IMR-90 (cell line): ENCODE results near the gene CTIF. TPM values are rescaled to one million over a fixed set of nuclear protein-coding genes. Genes with fewer than 3 reads are reported as not detected.

Source experiments
- ATAC-seq: fragments of 200-7000 bp; cut with Tn5 transposase; 2 replicates; pipeline ENCODE4 v1.9.1; 2020; ENCODE audit warnings: low read depth, mild to moderate bottlenecking, moderate library complexity
- BruUV-seq: library from RNA; stranded (reverse); fragments of 400-500 nt; replicated peaks from 2 replicates; lab custom pipeline; 2021; lab: Mats Ljungman, UMichigan
- CTCF ChIA-PET: fragments of 300-600 bp; formaldehyde crosslinking; extraction: SDS; loops from one replicate; lab custom pipeline; 2021; ENCODE audit warnings: antibody characterized with exemption; lab: Yijun Ruan, JAX
- POLR2A ChIA-PET: fragments of 300-600 bp; sonication (Branson Sonifier 250); formaldehyde crosslinking; loops from one replicate; lab custom pipeline; 2022; ENCODE audit warnings: antibody characterized with exemption; ENCODE audit not compliant: unreplicated experiment; lab: Charles Lee
- DNase-seq: peaks from one replicate; pipeline ENCODE4 v3.0.0; 2013
- H2AFZ ChIP-seq: replicated peaks from 2 replicates; pipeline ENCODE3; 2013; ENCODE audit warnings: low read length, mild to moderate bottlenecking; ENCODE audit not compliant: poor library complexity
- H2AK5ac ChIP-seq: 2 replicates; pipeline ENCODE4 v1.6.1; 2013; ENCODE audit warnings: low read depth, low read length, inconsistent platforms
- H2AK9ac ChIP-seq: replicated peaks from 2 replicates; pipeline ENCODE3; 2013; ENCODE audit warnings: mild to moderate bottlenecking, low read depth, low read length, moderate library complexity; ENCODE audit not compliant: poor library complexity
- H2BK120ac ChIP-seq: 2 replicates; pipeline ENCODE4 v1.6.1; 2013; ENCODE audit warnings: low read depth, low read length, inconsistent platforms
- H2BK15ac ChIP-seq: 3 replicates; pipeline ENCODE4 v1.6.1; 2013; ENCODE audit warnings: low read depth, low read length, inconsistent platforms
- H2BK20ac ChIP-seq: 2 replicates; pipeline ENCODE4 v1.6.1; 2013; ENCODE audit warnings: low read depth, mild to moderate bottlenecking, inconsistent platforms, low read length, moderate library complexity
- H2BK5ac ChIP-seq: 2 replicates; pipeline ENCODE4 v1.6.1; 2013; ENCODE audit warnings: mild to moderate bottlenecking, low read depth, low read length, inconsistent platforms; ENCODE audit not compliant: poor library complexity, severe bottlenecking
- H3K14ac ChIP-seq: replicated peaks from 2 replicates; pipeline ENCODE4 v1.6.1; 2013; ENCODE audit warnings: low read depth, low read length, inconsistent platforms
- H3K18ac ChIP-seq: 2 replicates; pipeline ENCODE4 v1.6.1; 2013; ENCODE audit warnings: low read depth, low read length, control low read depth
- H3K23ac ChIP-seq: 2 replicates; pipeline ENCODE4 v1.6.1; 2013; ENCODE audit warnings: low read depth, low read length, inconsistent platforms
- H3K27ac ChIP-seq: 2 replicates; pipeline ENCODE4 v1.5.1; 2013; ENCODE audit warnings: mild to moderate bottlenecking, control low read depth, low read length; ENCODE audit not compliant: insufficient read depth
- H3K27me3 ChIP-seq: 2 replicates; pipeline ENCODE4 v1.6.1; 2013; ENCODE audit warnings: low read length; ENCODE audit not compliant: control insufficient read depth, insufficient read depth
- H3K36me3 ChIP-seq: 2 replicates; pipeline ENCODE4 v1.6.1; 2013; ENCODE audit warnings: low read length, mixed read lengths; ENCODE audit not compliant: control insufficient read depth, insufficient read depth
- H3K4ac ChIP-seq: 2 replicates; pipeline ENCODE4 v1.6.1; 2013; ENCODE audit warnings: low read depth, low read length, inconsistent platforms
- H3K4me1 ChIP-seq: 2 replicates; pipeline ENCODE4 v1.6.1; 2013; ENCODE audit warnings: low read length, mixed read lengths; ENCODE audit not compliant: control insufficient read depth, insufficient read depth
- H3K4me2 ChIP-seq: 2 replicates; pipeline ENCODE4 v1.6.1; 2013; ENCODE audit warnings: low read depth, mild to moderate bottlenecking, control low read depth, low read length, moderate library complexity
- H3K4me3 ChIP-seq: 2 replicates; pipeline ENCODE4 v1.5.1; 2013; ENCODE audit warnings: low read depth, mild to moderate bottlenecking, control low read depth, low read length, moderate library complexity; ENCODE audit not compliant: insufficient read depth
- H3K56ac ChIP-seq: 2 replicates; pipeline ENCODE4 v1.6.1; 2013; ENCODE audit warnings: low read length, inconsistent platforms; ENCODE audit not compliant: insufficient read depth; ENCODE audit errors: extremely low read depth
- H3K79me1 ChIP-seq, 2 experiments: 2 replicates each; pipeline ENCODE4 v1.6.1; 2013; ENCODE audit warnings: low read length in 2 of 2, inconsistent platforms in 1 of 2, low read depth in 1 of 2
- H3K9ac ChIP-seq: 2 replicates; pipeline ENCODE4 v1.6.1; 2013; ENCODE audit warnings: low read depth, low read length, control low read depth
- H3K9me1 ChIP-seq: 2 replicates; pipeline ENCODE4 v1.6.1; 2013; ENCODE audit warnings: low read length, inconsistent platforms; ENCODE audit not compliant: insufficient read depth
- H3K9me3 ChIP-seq: 2 replicates; pipeline ENCODE4 v1.6.1; 2013; ENCODE audit warnings: low read length; ENCODE audit not compliant: control insufficient read depth, insufficient read depth
- H4K20me1 ChIP-seq: 2 replicates; pipeline ENCODE4 v1.6.1; 2013; ENCODE audit warnings: low read length, inconsistent platforms; ENCODE audit not compliant: insufficient read depth
- H4K5ac ChIP-seq: 2 replicates; pipeline ENCODE4 v1.6.1; 2013; ENCODE audit warnings: mild to moderate bottlenecking, low read depth, low read length, control low read depth
- H4K8ac ChIP-seq, 2 experiments: 2 replicates each; pipeline ENCODE4 v1.6.1; 2013; ENCODE audit warnings: low read depth in 2 of 2, low read length in 2 of 2, control low read depth in 1 of 2, inconsistent platforms in 1 of 2
- H4K91ac ChIP-seq: 2 replicates; pipeline ENCODE4 v1.6.1; 2013; ENCODE audit warnings: low read depth, low read length, inconsistent platforms; ENCODE audit not compliant: insufficient read depth
- BHLHE40 ChIP-seq: fragments of 150-350 bp; IDR thresholded peaks from 2 replicates; pipeline ENCODE4 v1.6.1; 2016; ENCODE audit warnings: mild to moderate bottlenecking, low read depth, low read length
- CHD1 ChIP-seq: IDR thresholded peaks from 2 replicates; pipeline ENCODE4 v1.6.1; 2012; ENCODE audit warnings: low read depth, low read length, improper control_type of control experiment
- CTCF ChIP-seq: conservative IDR thresholded peaks from 2 replicates; pipeline ENCODE4 v1.5.1; 2012; ENCODE audit warnings: mild to moderate bottlenecking, low read depth, low read length, improper control_type of control experiment
- FOS ChIP-seq: fragments of 150-350 bp; IDR thresholded peaks from 2 replicates; pipeline ENCODE4 v1.6.1; 2016; ENCODE audit warnings: low read depth, low read length
- MAFK ChIP-seq: IDR thresholded peaks from 2 replicates; pipeline ENCODE4 v1.6.1; 2012; ENCODE audit warnings: low read depth, low read length, improper control_type of control experiment
- MAZ ChIP-seq: IDR thresholded peaks from 2 replicates; pipeline ENCODE4 v1.6.1; 2012; ENCODE audit warnings: low read depth, mild to moderate bottlenecking, low read length, improper control_type of control experiment, moderate library complexity, borderline replicate concordance
- NFE2L2 ChIP-seq: fragments of 150-350 bp; IDR thresholded peaks from 2 replicates; pipeline ENCODE4 v1.6.1; 2016; ENCODE audit warnings: low read depth, mild to moderate bottlenecking, low read length
- POLR2A ChIP-seq: IDR thresholded peaks from 2 replicates; pipeline ENCODE4 v1.6.1; 2012; ENCODE audit warnings: mild to moderate bottlenecking, low read depth, low read length
- RAD21 ChIP-seq: IDR thresholded peaks from 2 replicates; pipeline ENCODE4 v1.6.1; 2012; ENCODE audit warnings: low read length, improper control_type of control experiment
- RFX5 ChIP-seq: IDR thresholded peaks from 2 replicates; pipeline ENCODE4 v1.8.0; 2012; ENCODE audit warnings: low read depth, mild to moderate bottlenecking, low read length, moderate library complexity
- SMC3 ChIP-seq: fragments of 150-350 bp; IDR thresholded peaks from 2 replicates; pipeline ENCODE4 v1.6.1; 2016; ENCODE audit warnings: low read depth, mild to moderate bottlenecking, antibody characterized with exemption, low read length, moderate library complexity
- USF2 ChIP-seq: fragments of 150-350 bp; IDR thresholded peaks from 2 replicates; pipeline ENCODE4 v1.6.1; 2017; ENCODE audit warnings: mild to moderate bottlenecking, antibody characterized with exemption, low read length, low read depth
- WGBS, 2 experiments: methylation state at CpG; one replicate each; pipeline versions ENCODE4 v1.1.5 to v1.1.7; 2013; ENCODE audit warnings: missing lambda C conversion rate in 2 of 2; ENCODE audit not compliant: insufficient read length in 1 of 2; ENCODE audit errors: extremely low coverage in 2 of 2; 5-methylcytosine and 5-hydroxymethylcytosine counted together
- dilution Hi-C: fragments of 300-500 bp; cut with HindIII; formaldehyde crosslinking; loops from one replicate; pipeline ENCODE4 v1.14.3; 2018; ENCODE audit warnings: low sequenced_read_pairs; ENCODE audit not compliant: unreplicated experiment
- in situ Hi-C: fragments of 300-500 bp; cut with MboI; formaldehyde crosslinking; loops from 3 replicates; pipeline ENCODE4 v1.14.3; 2019; ENCODE audit warnings: low sequenced_read_pairs, inconsistent platforms, mixed read lengths
- intact Hi-C: fragments of 100-400 bp; cut with micrococcal nuclease; formaldehyde crosslinking; loops from 2 replicates; pipeline ENCODE4 v1.10.0; 2022
- polyA plus RNA-seq, 3 experiments: library from polyadenylated mRNA; depleted of rRNA; stranded (reverse); fragments of >200 nt; gene quantifications; 2 replicates each; pipeline ENCODE4 v1.2.3, GENCODE V29; 2012; ENCODE audit warnings: low replicate concordance in 1 of 3
- total RNA-seq: library from RNA; depleted of rRNA; stranded (reverse); fragments of >200 nt; gene quantifications from 2 replicates; pipeline ENCODE4 v1.2.3, GENCODE V29; 2012
- TF ChIP-seq, protein P1 (sequence below): fragments of 150-350 bp; IDR thresholded peaks from 2 replicates; pipeline ENCODE4 v1.6.1; 2016; ENCODE audit warnings: low read depth, mild to moderate bottlenecking, low read length, moderate library complexity, borderline replicate concordance

CTIF gene
- total and polyA plus RNA-seq, 2 of the 4 experiments (the other 2 are of a cell fraction), result 25.1 to 57.0 TPM

DNA sequence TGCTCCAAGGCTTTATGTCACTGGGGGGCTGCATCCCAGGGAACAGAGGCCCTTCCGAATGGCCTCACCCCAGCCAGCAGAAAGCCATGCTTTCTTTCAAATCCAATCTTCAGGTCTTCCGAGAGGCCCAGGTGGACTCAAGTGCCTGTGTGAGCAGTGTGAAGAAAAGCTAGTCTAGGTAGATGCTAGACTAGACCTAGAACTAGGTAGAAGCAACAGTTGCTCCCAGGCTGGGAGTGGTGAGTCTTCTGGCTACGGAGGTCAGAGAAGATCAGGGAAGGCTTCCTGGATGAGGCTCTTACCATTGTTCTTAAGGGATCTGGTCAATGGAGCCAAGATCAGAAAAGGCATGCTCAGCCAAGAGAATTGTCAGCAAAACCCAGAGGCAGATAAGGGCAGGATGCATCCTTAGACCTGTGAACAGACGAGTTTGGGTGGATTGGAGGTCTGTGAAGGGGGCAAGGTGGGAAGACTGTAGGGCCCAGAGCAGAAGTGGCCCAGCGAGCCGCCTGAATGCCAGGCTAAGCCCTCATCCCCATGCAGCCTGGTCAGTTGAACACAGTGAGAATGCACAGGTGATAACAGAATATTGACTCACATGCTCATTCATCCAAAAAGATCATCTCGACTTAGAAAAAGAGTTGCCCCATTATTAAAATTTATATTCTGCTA lies 301.1 kb downstream of the CTIF start (continued):
- TF ChIP-seq SMC3, result no peak

DNA sequence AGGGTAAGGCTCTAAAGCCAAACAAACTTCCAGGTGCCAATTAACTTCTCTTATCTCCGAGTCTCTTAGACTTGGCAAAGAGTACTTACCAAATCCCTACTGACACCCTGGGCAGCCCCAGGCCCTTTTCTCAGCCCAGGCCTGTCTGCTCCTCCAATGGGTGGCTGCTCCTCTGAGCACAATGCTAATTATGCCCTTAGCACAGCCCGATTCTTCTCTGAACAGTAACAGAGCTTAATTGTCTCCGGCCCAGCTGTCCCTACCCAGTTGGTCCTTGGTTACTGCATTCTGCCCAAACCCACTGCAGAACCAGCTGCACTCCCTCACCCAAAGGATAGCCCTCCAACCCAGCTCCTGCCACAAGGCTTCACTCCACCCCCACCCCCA lies 301.7 kb downstream of the CTIF start:
- dilution Hi-C loops, result no loop called here
- H2AK9ac ChIP-seq, result no peak overlapping the region
- no peak overlapping the region for H2BK120ac ChIP-seq
- no peak overlapping the region for H2BK15ac ChIP-seq
- H4K5ac ChIP-seq, result no peak overlapping the region
- H2BK5ac ChIP-seq, result no peak overlapping the region
- no peak overlapping the region for H3K4me2 ChIP-seq
- intact Hi-C loops, result no loop called here
- ChIA-PET CTCF (no interaction called here), POLR2A (interaction anchor here (0.6 kb wide), 1 partner anchor 13 kb away, joined by 3 read pairs; no protein-coding TSS in a partner anchor)
- H3K27me3 ChIP-seq, result no peaks in the 10 kb centered on the region
- peak overlapping the region; percentile 24 for H3K4ac ChIP-seq
- H3K9me1 ChIP-seq, result peaks cover 20% of the 10 kb centered on the region
- no peak overlapping the region for H2AFZ ChIP-seq
- no peak overlapping the region for H4K91ac ChIP-seq
- ATAC-seq, result no peak
- no peaks in the 10 kb centered on the region; the same call in 1 of the 2 replicates for H4K20me1 ChIP-seq
- 100% methylated on average over 2 of the region's 3 CpGs; no CpG with 5 or more reads in 1 of the 2 experiments for WGBS, 2 experiments
- no peak overlapping the region for H2AK5ac ChIP-seq
- TF ChIP-seq CTCF (no peak), POLR2A (no peak), CHD1 (no peak), FOS (no peak), MAZ (no peak), USF2 (no peak), NFE2L2 (no peak), BHLHE40 (no peak), MAFK (no peak), RFX5 (no peak), RAD21 (no peak)
- TF ChIP-seq, protein P1, sequence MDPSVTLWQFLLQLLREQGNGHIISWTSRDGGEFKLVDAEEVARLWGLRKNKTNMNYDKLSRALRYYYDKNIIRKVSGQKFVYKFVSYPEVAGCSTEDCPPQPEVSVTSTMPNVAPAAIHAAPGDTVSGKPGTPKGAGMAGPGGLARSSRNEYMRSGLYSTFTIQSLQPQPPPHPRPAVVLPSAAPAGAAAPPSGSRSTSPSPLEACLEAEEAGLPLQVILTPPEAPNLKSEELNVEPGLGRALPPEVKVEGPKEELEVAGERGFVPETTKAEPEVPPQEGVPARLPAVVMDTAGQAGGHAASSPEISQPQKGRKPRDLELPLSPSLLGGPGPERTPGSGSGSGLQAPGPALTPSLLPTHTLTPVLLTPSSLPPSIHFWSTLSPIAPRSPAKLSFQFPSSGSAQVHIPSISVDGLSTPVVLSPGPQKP, result no peak
- DNase-seq, result no peak
- no peak overlapping the region for H3K14ac ChIP-seq
- H3K79me1 ChIP-seq, result peaks cover 20 to 66% of the 10 kb centered on the region in 2 experiments
- no peak overlapping the region for H2BK20ac ChIP-seq
- peaks cover 6% of the 10 kb centered on the region; the same call in 1 of the 2 replicates for H3K36me3 ChIP-seq
- H3K4me1 ChIP-seq, result peaks cover 26% of the 10 kb centered on the region
- no peak overlapping the region for H3K18ac ChIP-seq
- no peak overlapping the region; the same call in 1 of the 2 replicates for H3K23ac ChIP-seq
- H3K56ac ChIP-seq, result no peak overlapping the region
- no TSS peak for BruUV-seq
- in situ Hi-C loops, result no loop called here
- H3K9me3 ChIP-seq, result no peaks in the 10 kb centered on the region
- no peak overlapping the region for H3K4me3 ChIP-seq
- no peak overlapping the region for H3K27ac ChIP-seq
- no peak overlapping the region for H4K8ac ChIP-seq
- no peak overlapping the region for H3K9ac ChIP-seq
